Karpas-422 (cell line): ENCODE data around the gene RAB26. TPM values are rescaled to one million over a fixed set of nuclear protein-coding genes. Genes with fewer than 3 reads are reported as not detected.
A peak's percentile ranks its signal among the peaks of the same experiment; 100 is the strongest.

Experiments
- DNase-seq: peaks from one replicate; pipeline ENCODE4 v3.0.0-alpha.2; 2015
- H2AFZ ChIP-seq: fragments of 200-600 bp; sonication (generic); 2 replicates; pipeline ENCODE4 v1.6.1; 2014; ENCODE audit warnings: antibody characterized with exemption, low read length, mixed read lengths
- H3K27ac ChIP-seq: fragments of 200-600 bp; sonication (generic); 2 replicates; pipeline ENCODE4 v1.5.1; 2014; ENCODE audit warnings: mild to moderate bottlenecking, low read length, moderate library complexity
- H3K27me3 ChIP-seq: fragments of 200-600 bp; sonication (generic); 2 replicates; pipeline ENCODE4 v1.6.1; 2014; ENCODE audit warnings: low read length, mixed read lengths
- H3K36me3 ChIP-seq: fragments of 200-600 bp; sonication (generic); 2 replicates; pipeline ENCODE4 v1.6.1; 2014; ENCODE audit warnings: low read length, mixed read lengths; ENCODE audit not compliant: insufficient read depth
- H3K4me1 ChIP-seq: fragments of 200-600 bp; sonication (generic); 2 replicates; pipeline ENCODE4 v1.6.1; 2014; ENCODE audit warnings: mild to moderate bottlenecking, low read length, mixed read lengths
- H3K4me2 ChIP-seq: fragments of 200-600 bp; sonication (generic); 2 replicates; pipeline ENCODE4 v1.6.1; 2014; ENCODE audit warnings: low read length, low read depth, mild to moderate bottlenecking; ENCODE audit not compliant: poor library complexity, severe bottlenecking
- H3K4me3 ChIP-seq: fragments of 200-600 bp; sonication (generic); 2 replicates; pipeline ENCODE4 v1.5.1; 2014; ENCODE audit warnings: mild to moderate bottlenecking, antibody characterized with exemption, low read length, mixed read lengths
- H3K79me2 ChIP-seq: fragments of 200-600 bp; sonication (generic); 2 replicates; pipeline ENCODE4 v1.6.1; 2014; ENCODE audit warnings: mild to moderate bottlenecking, low read length, mixed read lengths
- H3K9ac ChIP-seq: fragments of 200-600 bp; sonication (generic); 2 replicates; pipeline ENCODE4 v1.6.0; 2014; ENCODE audit warnings: low read length
- H3K9me2 ChIP-seq: fragments of 200-600 bp; sonication (generic), shearing (Covaris generic); replicated peaks from 2 replicates; pipeline ENCODE4 v1.6.0; 2014; ENCODE audit warnings: mild to moderate bottlenecking, low read length, moderate library complexity; ENCODE audit not compliant: insufficient read depth
- H3K9me3 ChIP-seq: fragments of 300-700, 200-600 bp; sonication (generic); 2 replicates; pipeline ENCODE4 v1.6.1; 2014; ENCODE audit warnings: low read length, mixed read lengths
- H4K20me1 ChIP-seq: fragments of 200-600 bp; sonication (generic); 2 replicates; pipeline ENCODE4 v1.6.1; 2014; ENCODE audit warnings: mild to moderate bottlenecking, antibody characterized with exemption, low read length, low read depth; ENCODE audit not compliant: insufficient read depth
- total RNA-seq: library from RNA; depleted of rRNA; stranded (reverse); fragments of >200 nt; shearing (Covaris generic); gene quantifications from 2 replicates; pipeline ENCODE4 v1.2.3, GENCODE V29; 2014; ENCODE audit warnings: low replicate concordance

The RAB26 gene
- total RNA-seq, 1 experiment from 2014 or later: 12.8 TPM

GRCh38 chr16:2187212-2187611, 38.8 kb downstream of the RAB26 start:
- Histone ChIP-seq H3K4me3 (no peak overlapping the region), H4K20me1 (no peaks in the 10 kb centered on the region), H3K9me3 (no peaks in the 10 kb centered on the region), H3K79me2 (no peaks in the 10 kb centered on the region), H3K9me2 (no peaks in the 10 kb centered on the region), H2AFZ (no peak overlapping the region), H3K27me3 (no peaks in the 10 kb centered on the region), H3K27ac (no peak overlapping the region), H3K9ac (no peak overlapping the region), H3K36me3 (no peaks in the 10 kb centered on the region), H3K4me2 (no peak overlapping the region), H3K4me1 (peaks cover 13% of the 10 kb centered on the region)
- DNase-seq: no peak

GRCh38 chr16:2188395-2188794, 40.0 kb downstream of the RAB26 start:
- Histone ChIP-seq H3K79me2 (no peaks in the 10 kb centered on the region), H3K27me3 (no peaks in the 10 kb centered on the region), H4K20me1 (no peaks in the 10 kb centered on the region), H3K4me3 (no peak overlapping the region), H3K9me2 (no peaks in the 10 kb centered on the region), H3K4me2 (no peak overlapping the region), H3K36me3 (no peaks in the 10 kb centered on the region), H3K9me3 (no peaks in the 10 kb centered on the region), H2AFZ (no peak overlapping the region), H3K9ac (no peak overlapping the region), H3K27ac (no peak overlapping the region), H3K4me1 (peaks cover 11% of the 10 kb centered on the region)
- no peak for DNase-seq

DNA sequence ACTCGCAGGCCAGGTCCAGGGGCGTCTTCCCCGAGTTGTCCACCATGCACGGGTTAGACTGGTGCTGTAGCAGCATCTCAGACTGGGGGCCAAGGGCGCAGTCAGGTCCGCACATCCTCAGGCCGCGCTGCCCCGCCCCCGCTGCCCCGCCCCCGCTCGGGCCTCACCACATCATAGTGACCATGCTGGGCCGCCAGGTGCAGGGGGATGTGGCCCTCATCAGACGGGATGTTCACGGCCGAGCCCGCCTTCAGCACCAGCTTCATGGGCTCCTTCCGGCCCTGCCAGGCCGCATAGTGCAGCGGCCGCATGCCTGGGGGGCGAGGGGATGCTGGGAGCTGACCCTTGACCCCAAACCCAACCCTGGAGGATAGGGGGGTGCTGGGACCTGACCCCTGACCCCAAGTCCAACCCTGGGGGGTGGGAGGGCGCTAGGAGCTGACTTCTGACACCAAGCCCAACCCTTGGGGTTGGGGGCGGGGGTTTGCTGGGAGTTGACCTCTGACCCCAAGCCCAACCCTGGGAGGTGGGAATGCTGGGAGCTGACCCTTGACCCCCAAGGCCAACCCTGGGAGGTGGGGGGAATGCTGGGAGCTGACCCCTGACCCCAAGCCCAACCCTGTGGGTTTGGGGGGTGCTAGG, 40.9 kb downstream of the RAB26 start:
- Histone ChIP-seq H3K4me1 (peaks cover 10% of the 10 kb centered on the region), H2AFZ (no peak overlapping the region), H3K27ac (no peak overlapping the region), H3K27me3 (no peaks in the 10 kb centered on the region), H3K79me2 (no peaks in the 10 kb centered on the region), H3K4me2 (no peak overlapping the region), H3K4me3 (no peak overlapping the region), H3K9me2 (no peaks in the 10 kb centered on the region), H3K36me3 (no peaks in the 10 kb centered on the region), H3K9me3 (no peaks in the 10 kb centered on the region), H3K9ac (no peak overlapping the region), H4K20me1 (0 out of 2 replicates have a peak, but pooled peaks cover under 1% of the 10 kb centered on the region)
- DNase-seq: no peak

GRCh38 chr16:2190002-2190658, 41.7 kb downstream of the RAB26 start:
- Histone ChIP-seq H4K20me1 (peaks cover 4% of the 10 kb centered on the region; the same call in 1 of the 2 replicates), H3K4me3 (no peak overlapping the region), H3K27me3 (no peaks in the 10 kb centered on the region), H3K9ac (no peak overlapping the region), H3K9me3 (no peaks in the 10 kb centered on the region), H3K79me2 (no peaks in the 10 kb centered on the region), H3K4me2 (no peak overlapping the region), H2AFZ (no peak overlapping the region), H3K27ac (no peak overlapping the region), H3K36me3 (no peaks in the 10 kb centered on the region), H3K4me1 (peaks cover 11% of the 10 kb centered on the region), H3K9me2 (no peaks in the 10 kb centered on the region)
- DNase-seq: no peak

- Histone ChIP-seq H3K27ac (no peak overlapping the region), H3K27me3 (no peaks in the 10 kb centered on the region), H3K4me3 (no peak overlapping the region), H3K9me3 (no peaks in the 10 kb centered on the region), H3K4me2 (no peak overlapping the region), H3K4me1 (peaks cover 19% of the 10 kb centered on the region), H4K20me1 (peaks cover 4% of the 10 kb centered on the region; the same call in 1 of the 2 replicates), H2AFZ (no peak overlapping the region), H3K79me2 (no peaks in the 10 kb centered on the region), H3K36me3 (no peaks in the 10 kb centered on the region), H3K9me2 (no peaks in the 10 kb centered on the region), H3K9ac (no peak overlapping the region)
- peak; percentile 59 for DNase-seq
Measured at GRCh38 chr16:2190659-2191445, 42.4 kb downstream of the RAB26 start.

DNA sequence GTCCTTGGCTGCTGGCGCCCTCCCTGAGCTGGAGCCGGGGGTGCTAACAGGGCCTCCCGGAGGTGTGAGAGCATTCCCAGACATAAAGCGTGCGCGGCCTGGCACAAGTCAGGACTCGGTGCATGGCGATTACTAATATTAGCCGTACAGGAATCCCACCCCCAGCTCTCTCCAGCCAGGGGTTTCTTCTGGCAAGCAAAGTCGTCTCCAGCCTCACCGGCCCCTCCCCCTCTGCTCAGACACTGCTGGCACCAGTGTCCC, 43.0 kb downstream of the RAB26 start:
- no peak for DNase-seq
- Histone ChIP-seq H2AFZ (no peak overlapping the region), H3K36me3 (no peaks in the 10 kb centered on the region), H3K9me3 (no peaks in the 10 kb centered on the region), H3K27ac (no peak overlapping the region), H4K20me1 (peaks cover 4% of the 10 kb centered on the region; the same call in 1 of the 2 replicates), H3K79me2 (no peaks in the 10 kb centered on the region), H3K4me1 (peaks cover 19% of the 10 kb centered on the region), H3K4me2 (no peak overlapping the region), H3K9me2 (no peaks in the 10 kb centered on the region), H3K9ac (no peak overlapping the region), H3K27me3 (no peaks in the 10 kb centered on the region), H3K4me3 (no peak overlapping the region)

DNA sequence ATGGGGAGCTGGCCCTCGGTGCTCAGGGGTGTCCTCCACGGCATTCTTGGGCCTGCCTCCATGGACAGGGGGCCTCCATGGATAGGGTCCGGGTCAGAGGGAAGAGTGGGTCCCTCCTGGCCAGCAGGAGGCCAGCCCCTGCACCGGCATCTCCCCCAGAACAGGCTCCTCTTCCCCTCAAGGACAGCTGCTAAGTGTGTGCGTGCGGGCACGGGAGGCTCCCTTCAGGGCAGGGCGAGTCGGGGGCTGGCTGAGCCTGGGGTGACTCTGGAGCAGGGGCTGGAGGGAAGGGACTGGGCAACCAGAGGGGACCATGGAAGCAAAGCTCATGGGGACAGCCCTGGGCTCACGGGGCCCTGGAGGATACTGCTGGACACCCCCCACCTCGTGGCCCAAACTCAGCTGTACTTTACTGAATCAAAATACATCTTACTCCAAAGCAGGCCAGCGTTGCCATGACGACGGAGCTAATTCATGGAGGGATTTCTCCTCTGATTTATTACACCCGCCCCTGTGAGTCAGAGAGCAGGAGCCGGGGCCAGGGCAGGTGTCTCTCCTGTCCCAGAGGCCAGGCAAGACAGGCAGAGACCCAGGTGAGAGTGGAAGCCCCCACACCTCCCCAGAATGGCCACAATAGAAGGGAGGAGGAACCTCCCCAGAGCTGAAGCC, 45.9 kb downstream of the RAB26 start:
- peak; percentile 61 for DNase-seq
- H3K9ac ChIP-seq: no peak overlapping the region
- H3K4me2 ChIP-seq: no peak overlapping the region

DNA sequence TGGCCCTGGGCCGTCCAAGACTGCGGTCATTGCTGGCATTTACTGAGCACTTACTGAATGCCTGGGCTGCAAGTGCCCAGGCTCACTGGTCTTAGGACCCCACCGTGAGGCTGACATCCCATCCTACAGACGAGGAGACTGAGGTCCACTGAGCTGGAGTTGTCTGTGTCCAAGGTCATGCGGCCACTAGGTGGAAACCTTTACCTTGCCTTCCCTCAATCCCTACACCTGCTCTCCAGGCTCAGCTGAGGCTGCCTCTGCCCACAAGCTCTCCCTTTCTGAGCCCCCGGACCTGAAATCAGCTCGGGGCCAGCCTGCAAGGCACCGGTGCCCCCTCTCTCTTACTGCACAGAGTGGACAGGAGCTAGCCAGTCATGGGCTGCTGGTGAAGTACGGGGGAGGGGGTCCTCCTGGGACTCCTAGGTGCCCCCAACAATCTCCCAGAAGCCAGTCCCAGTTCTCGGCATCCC, 46.5 kb downstream of the RAB26 start:
- H3K27ac ChIP-seq: no peak overlapping the region
- DNase-seq: peak; percentile 80
- peaks cover 4% of the 10 kb centered on the region; the same call in 1 of the 2 replicates for H4K20me1 ChIP-seq
- no peak overlapping the region for H3K4me3 ChIP-seq
- no peak overlapping the region for H3K9ac ChIP-seq
- no peaks in the 10 kb centered on the region for H3K27me3 ChIP-seq
- no peaks in the 10 kb centered on the region for H3K9me3 ChIP-seq
- H3K4me1 ChIP-seq: peaks cover 19% of the 10 kb centered on the region
- no peaks in the 10 kb centered on the region for H3K36me3 ChIP-seq
- no peak overlapping the region for H2AFZ ChIP-seq
- H3K79me2 ChIP-seq: no peaks in the 10 kb centered on the region
- H3K4me2 ChIP-seq: no peak overlapping the region
- no peaks in the 10 kb centered on the region for H3K9me2 ChIP-seq

More for the DNA sequence above, 45.9 kb downstream of the RAB26 start:
- H3K9me3 ChIP-seq: no peaks in the 10 kb centered on the region
- no peak overlapping the region for H3K4me3 ChIP-seq
- peaks cover 4% of the 10 kb centered on the region; the same call in 1 of the 2 replicates for H4K20me1 ChIP-seq
- no peaks in the 10 kb centered on the region for H3K9me2 ChIP-seq
- H2AFZ ChIP-seq: no peak overlapping the region
- no peaks in the 10 kb centered on the region for H3K36me3 ChIP-seq
- H3K79me2 ChIP-seq: no peaks in the 10 kb centered on the region
- H3K4me1 ChIP-seq: peaks cover 19% of the 10 kb centered on the region
- no peak overlapping the region for H3K27ac ChIP-seq
- no peaks in the 10 kb centered on the region for H3K27me3 ChIP-seq
